ENCODE measurements around the gene DMRT1.
A peak's percentile ranks its signal among the peaks of the same experiment; 100 is the strongest.

The DMRT1 gene

DNA sequence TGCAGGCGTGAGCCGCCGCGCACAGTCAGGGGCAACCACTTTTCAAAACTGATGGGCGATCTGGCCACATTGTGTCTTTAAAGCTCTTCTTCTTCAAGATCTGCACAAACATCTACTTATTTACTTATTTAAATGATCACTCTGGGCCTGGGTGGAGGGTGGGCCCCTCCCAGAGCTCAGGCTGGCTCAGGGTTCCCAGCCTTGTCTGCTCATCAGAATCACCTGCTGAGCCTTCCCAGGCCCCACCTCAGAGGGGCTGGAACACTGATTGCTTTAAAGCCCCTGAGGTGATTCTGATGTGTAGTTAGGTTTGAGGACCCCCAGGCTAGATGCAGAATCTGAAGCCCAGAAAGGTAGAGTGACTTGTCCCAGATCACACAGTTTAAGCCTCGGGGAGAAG lies 45.6 kb upstream of the DMRT1 start:
- TF ChIP-seq ARNTL (CRISPR knock-in tag; IDR thresholded peaks at IDR 0.05; ENCODE audit: borderline replicate concordance, low read depth) (no peak), SNAI2 (CRISPR knock-in tag; IDR thresholded peaks at IDR 0.05) (no peak), GLIS3 (CRISPR knock-in tag; IDR thresholded peaks at IDR 0.05) (no peak), ZC3H10 (CRISPR knock-in tag; IDR thresholded peaks at IDR 0.05) (no peak), ZFP3 (CRISPR knock-in tag; IDR thresholded peaks at IDR 0.05) (no peak), ZNF565 (CRISPR knock-in tag; conservative IDR thresholded peaks at IDR 0.05; ENCODE audit: low read depth) (no peak), ISL1 (CRISPR knock-in tag; IDR thresholded peaks at IDR 0.05) (no peak)
- TF ChIP-seq, protein P1, sequence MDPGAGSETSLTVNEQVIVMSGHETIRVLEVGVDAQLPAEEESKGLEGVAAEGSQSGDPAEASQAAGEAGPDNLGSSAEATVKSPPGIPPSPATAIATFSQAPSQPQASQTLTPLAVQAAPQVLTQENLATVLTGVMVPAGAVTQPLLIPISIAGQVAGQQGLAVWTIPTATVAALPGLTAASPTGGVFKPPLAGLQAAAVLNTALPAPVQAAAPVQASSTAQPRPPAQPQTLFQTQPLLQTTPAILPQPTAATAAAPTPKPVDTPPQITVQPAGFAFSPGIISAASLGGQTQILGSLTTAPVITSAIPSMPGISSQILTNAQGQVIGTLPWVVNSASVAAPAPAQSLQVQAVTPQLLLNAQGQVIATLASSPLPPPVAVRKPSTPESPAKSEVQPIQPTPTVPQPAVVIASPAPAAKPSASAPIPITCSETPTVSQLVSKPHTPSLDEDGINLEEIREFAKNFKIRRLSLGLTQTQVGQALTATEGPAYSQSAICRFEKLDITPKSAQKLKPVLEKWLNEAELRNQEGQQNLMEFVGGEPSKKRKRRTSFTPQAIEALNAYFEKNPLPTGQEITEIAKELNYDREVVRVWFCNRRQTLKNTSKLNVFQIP (CRISPR knock-in tag; IDR thresholded peaks at IDR 0.05; ENCODE audit: borderline replicate concordance, low read depth) = no peak
- no peak for ATAC-seq

DNA sequence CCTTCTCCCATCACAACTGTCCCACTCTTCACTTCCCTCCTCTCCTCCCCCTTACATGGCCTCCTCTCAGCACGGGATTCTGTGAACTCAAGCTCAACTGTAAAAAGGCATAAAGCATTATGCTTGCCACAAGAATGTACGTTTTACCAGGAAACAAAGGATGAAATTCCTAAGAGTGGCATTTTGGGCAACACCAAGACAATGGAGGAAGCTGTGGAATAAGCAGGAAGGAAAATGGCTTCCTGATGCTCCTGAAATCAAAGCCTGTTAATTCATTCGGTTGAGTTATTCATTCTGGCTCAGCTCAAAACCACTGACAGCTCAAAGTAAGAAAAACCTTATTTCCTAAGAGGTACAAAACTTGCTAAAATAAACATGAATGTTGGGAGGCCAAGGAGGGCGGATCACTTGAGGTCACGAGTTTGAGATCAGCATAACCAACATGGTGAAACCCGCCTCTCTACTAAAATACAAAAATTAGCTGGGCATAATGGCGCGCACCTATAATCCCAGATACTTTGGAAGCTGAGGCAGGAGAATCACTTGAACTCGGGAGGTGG lies 40.8 kb upstream of the DMRT1 start:
- TF ChIP-seq GLIS3 (CRISPR knock-in tag; IDR thresholded peaks at IDR 0.05) = no peak
- TF ChIP-seq PPARA (CRISPR knock-in tag; IDR thresholded peaks at IDR 0.05; ENCODE audit: borderline replicate concordance) = no peak
- TF ChIP-seq, protein P2, sequence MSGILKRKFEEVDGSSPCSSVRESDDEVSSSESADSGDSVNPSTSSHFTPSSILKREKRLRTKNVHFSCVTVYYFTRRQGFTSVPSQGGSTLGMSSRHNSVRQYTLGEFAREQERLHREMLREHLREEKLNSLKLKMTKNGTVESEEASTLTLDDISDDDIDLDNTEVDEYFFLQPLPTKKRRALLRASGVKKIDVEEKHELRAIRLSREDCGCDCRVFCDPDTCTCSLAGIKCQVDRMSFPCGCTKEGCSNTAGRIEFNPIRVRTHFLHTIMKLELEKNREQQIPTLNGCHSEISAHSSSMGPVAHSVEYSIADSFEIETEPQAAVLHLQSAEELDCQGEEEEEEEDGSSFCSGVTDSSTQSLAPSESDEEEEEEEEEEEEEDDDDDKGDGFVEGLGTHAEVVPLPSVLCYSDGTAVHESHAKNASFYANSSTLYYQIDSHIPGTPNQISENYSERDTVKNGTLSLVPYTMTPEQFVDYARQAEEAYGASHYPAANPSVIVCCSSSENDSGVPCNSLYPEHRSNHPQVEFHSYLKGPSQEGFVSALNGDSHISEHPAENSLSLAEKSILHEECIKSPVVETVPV (CRISPR knock-in tag; IDR thresholded peaks at IDR 0.05) = no peak
- no peak for TF ChIP-seq RARB (CRISPR knock-in tag; IDR thresholded peaks at IDR 0.05)
- TF ChIP-seq, protein P3, sequence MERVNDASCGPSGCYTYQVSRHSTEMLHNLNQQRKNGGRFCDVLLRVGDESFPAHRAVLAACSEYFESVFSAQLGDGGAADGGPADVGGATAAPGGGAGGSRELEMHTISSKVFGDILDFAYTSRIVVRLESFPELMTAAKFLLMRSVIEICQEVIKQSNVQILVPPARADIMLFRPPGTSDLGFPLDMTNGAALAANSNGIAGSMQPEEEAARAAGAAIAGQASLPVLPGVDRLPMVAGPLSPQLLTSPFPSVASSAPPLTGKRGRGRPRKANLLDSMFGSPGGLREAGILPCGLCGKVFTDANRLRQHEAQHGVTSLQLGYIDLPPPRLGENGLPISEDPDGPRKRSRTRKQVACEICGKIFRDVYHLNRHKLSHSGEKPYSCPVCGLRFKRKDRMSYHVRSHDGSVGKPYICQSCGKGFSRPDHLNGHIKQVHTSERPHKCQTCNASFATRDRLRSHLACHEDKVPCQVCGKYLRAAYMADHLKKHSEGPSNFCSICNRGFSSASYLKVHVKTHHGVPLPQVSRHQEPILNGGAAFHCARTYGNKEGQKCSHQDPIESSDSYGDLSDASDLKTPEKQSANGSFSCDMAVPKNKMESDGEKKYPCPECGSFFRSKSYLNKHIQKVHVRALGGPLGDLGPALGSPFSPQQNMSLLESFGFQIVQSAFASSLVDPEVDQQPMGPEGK (CRISPR knock-in tag; IDR thresholded peaks at IDR 0.05; ENCODE audit: borderline replicate concordance) = no peak
- no peak for TF ChIP-seq ZC3H10 (CRISPR knock-in tag; IDR thresholded peaks at IDR 0.05)
- ATAC-seq = no peak

DNA sequence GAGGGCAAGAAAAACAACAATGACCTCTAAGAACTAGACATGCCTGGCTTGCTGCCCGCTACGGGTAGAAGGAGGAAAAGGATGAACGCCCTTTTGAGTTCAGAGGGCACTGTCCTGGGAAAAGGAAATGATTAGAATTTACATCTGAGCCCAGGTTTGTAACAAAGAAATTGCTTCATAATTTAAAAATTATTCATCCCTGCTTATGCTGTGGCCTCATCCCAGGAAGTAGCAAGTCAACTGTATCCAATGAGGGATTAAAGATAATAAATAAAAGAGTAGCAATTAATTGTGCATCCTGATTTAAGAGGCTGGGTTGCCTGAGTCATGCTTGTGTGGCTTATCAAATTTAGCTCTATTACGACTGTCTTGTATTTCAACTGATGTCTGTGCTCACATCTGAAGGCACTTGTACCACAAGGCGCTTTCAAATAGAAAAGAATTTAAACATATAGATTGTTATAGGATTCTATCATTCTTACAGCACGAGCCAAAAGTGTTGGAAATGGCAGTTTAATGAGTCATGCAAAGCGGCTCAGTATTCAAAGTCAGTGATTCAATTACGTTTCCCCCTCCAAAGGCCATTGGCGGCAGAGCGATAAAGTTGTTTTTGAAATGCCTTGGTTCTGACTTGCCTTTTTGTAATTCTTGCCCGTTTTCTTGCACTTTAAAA lies 40.0 kb upstream of the DMRT1 start:
- TF ChIP-seq ZC3H10 (CRISPR knock-in tag; IDR thresholded peaks at IDR 0.05) = peak; percentile 39; the same call in 1 of the 2 replicates
- TF ChIP-seq ESRRG (CRISPR knock-in tag; IDR thresholded peaks at IDR 0.05) = no peak
- ATAC-seq = peak; percentile 71; the same call in 2 of the 3 replicates

DNA sequence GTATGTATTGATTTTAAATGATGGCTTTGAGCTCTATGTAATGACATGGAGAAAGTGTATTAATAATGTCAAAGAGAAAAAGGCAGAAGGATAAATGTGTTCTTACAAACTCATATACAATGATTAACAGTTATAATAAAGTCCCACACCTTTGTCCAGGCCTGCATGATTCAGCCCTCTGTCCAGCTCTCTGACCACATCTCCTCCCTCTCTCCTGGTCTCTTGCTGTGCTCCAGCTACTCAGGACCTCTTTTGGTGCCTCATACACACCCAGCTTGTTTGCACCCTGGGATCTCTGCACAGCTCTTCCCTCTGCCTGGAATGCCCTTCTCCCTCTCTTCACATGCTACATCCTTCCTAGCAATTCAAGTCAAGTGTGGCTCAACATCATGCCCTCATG lies 37.5 kb upstream of the DMRT1 start:
- TF ChIP-seq CSDC2 (CRISPR knock-in tag; IDR thresholded peaks at IDR 0.05) (no peak), ZNF8 (CRISPR knock-in tag; IDR thresholded peaks at IDR 0.05) (no peak), ZNF70 (CRISPR knock-in tag; IDR thresholded peaks at IDR 0.05) (no peak), ESRRG (CRISPR knock-in tag; IDR thresholded peaks at IDR 0.05) (no peak), RARB (CRISPR knock-in tag; IDR thresholded peaks at IDR 0.05) (no peak), OSR1 (CRISPR knock-in tag; IDR thresholded peaks at IDR 0.05) (no peak), ISL1 (CRISPR knock-in tag; IDR thresholded peaks at IDR 0.05) (no peak), ZFP30 (CRISPR knock-in tag; IDR thresholded peaks at IDR 0.05) (no peak), ZFP3 (CRISPR knock-in tag; IDR thresholded peaks at IDR 0.05) (no peak), BACH2 (CRISPR knock-in tag; IDR thresholded peaks at IDR 0.05; ENCODE audit: borderline replicate concordance) (no peak), TCF4 (CRISPR knock-in tag; IDR thresholded peaks at IDR 0.05; ENCODE audit: borderline replicate concordance) (no peak), PPARA (CRISPR knock-in tag; IDR thresholded peaks at IDR 0.05; ENCODE audit: borderline replicate concordance) (no peak), ARNTL (CRISPR knock-in tag; IDR thresholded peaks at IDR 0.05; ENCODE audit: borderline replicate concordance, low read depth) (no peak), TOX (CRISPR knock-in tag; IDR thresholded peaks at IDR 0.05; ENCODE audit: borderline replicate concordance) (no peak), GLIS3 (CRISPR knock-in tag; IDR thresholded peaks at IDR 0.05) (no peak)
- TF ChIP-seq, protein P1 (CRISPR knock-in tag; IDR thresholded peaks at IDR 0.05; ENCODE audit: borderline replicate concordance, low read depth) = no peak
- TF ChIP-seq, protein P4, sequence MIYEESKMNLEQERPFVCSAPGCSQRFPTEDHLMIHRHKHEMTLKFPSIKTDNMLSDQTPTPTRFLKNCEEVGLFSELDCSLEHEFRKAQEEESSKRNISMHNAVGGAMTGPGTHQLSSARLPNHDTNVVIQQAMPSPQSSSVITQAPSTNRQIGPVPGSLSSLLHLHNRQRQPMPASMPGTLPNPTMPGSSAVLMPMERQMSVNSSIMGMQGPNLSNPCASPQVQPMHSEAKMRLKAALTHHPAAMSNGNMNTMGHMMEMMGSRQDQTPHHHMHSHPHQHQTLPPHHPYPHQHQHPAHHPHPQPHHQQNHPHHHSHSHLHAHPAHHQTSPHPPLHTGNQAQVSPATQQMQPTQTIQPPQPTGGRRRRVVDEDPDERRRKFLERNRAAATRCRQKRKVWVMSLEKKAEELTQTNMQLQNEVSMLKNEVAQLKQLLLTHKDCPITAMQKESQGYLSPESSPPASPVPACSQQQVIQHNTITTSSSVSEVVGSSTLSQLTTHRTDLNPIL (CRISPR knock-in tag; IDR thresholded peaks at IDR 0.05; ENCODE audit: low read depth) = no peak
- TF ChIP-seq, protein P3 (CRISPR knock-in tag; IDR thresholded peaks at IDR 0.05; ENCODE audit: borderline replicate concordance) = no peak
- ATAC-seq = no peak
